ENCODE data around the gene ANKRD6.

Gene ANKRD6

GRCh38 chr6:89555031-89555430, 122.1 kb downstream of the ANKRD6 start:
- Histone ChIP-seq H3K27me3 (ENCODE audit: control insufficient read depth, insufficient read depth, low read length) (peaks cover 2% of the 10 kb centered on the region), H3K36me3 (ENCODE audit: control insufficient read depth, insufficient read depth, low read length) (no peaks in the 10 kb centered on the region), H3K9ac (ENCODE audit: low read depth, low read length) (no peak overlapping the region), H3K4me3 (ENCODE audit: low read depth, low read length) (no peak overlapping the region), H3K9me3 (ENCODE audit: control insufficient read depth, insufficient read depth, low read length) (peaks cover 4% of the 10 kb centered on the region), H3K4me1 (ENCODE audit: control insufficient read depth, insufficient read depth, low read length) (peaks cover 22% of the 10 kb centered on the region)

DNA sequence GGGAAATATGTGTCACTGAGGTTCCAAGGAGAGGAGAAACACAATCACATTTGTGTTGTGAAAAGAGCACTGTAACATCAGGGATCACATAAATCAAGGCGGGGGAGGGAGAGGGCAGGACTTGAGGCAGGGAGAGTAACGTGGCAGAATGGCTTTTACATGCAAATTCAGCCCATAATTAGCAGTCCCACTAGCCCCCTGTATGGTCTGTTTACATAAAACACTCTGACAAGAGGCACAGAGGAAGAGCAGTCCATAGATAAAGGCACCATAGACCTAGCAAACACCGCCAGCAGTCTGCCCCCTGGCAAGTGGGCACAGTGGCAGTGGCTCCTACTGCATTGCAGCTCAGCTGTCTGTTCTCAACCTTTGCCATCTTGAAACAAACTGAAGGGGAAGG, 122.9 kb downstream of the ANKRD6 start:
- Histone ChIP-seq H3K4me1 (ENCODE audit: control insufficient read depth, insufficient read depth, low read length) (peaks cover 22% of the 10 kb centered on the region), H3K9me3 (ENCODE audit: control insufficient read depth, insufficient read depth, low read length) (peaks cover 4% of the 10 kb centered on the region), H3K9ac (ENCODE audit: low read depth, low read length) (no peak overlapping the region), H3K36me3 (ENCODE audit: control insufficient read depth, insufficient read depth, low read length) (no peaks in the 10 kb centered on the region), H3K4me3 (ENCODE audit: low read depth, low read length) (no peak overlapping the region), H3K27me3 (ENCODE audit: control insufficient read depth, insufficient read depth, low read length) (peaks cover 2% of the 10 kb centered on the region)

DNA sequence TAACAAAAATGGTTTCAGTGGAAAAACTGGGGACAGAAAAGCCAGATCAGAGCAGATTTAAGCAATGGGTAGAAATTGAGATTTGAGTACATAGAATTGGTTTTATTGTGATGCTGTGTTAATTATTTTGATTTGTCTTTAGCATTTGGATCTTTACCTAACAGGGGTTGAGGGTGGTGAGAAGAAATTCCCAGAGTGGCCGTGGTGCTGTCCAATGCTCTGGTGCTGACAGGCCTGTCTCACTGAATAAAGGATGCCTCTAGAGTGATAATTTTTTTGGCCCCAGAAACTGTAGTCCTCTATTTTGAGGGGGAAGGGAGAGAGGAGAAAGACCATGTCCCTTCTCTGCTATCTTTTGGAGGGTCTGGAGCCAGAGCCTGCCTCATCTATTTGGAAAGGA, 126.5 kb downstream of the ANKRD6 start:
- peaks cover 25% of the 10 kb centered on the region for H3K4me1 ChIP-seq (ENCODE audit: control insufficient read depth, insufficient read depth, low read length)
- H3K27me3 ChIP-seq (ENCODE audit: control insufficient read depth, insufficient read depth, low read length), result peaks cover 2% of the 10 kb centered on the region
- no peak overlapping the region for H3K9ac ChIP-seq (ENCODE audit: low read depth, low read length)
- peaks cover 4% of the 10 kb centered on the region for H3K9me3 ChIP-seq (ENCODE audit: control insufficient read depth, insufficient read depth, low read length)
- no peaks in the 10 kb centered on the region for H3K36me3 ChIP-seq (ENCODE audit: control insufficient read depth, insufficient read depth, low read length)
- H3K4me3 ChIP-seq (ENCODE audit: low read depth, low read length), result no peak overlapping the region

DNA sequence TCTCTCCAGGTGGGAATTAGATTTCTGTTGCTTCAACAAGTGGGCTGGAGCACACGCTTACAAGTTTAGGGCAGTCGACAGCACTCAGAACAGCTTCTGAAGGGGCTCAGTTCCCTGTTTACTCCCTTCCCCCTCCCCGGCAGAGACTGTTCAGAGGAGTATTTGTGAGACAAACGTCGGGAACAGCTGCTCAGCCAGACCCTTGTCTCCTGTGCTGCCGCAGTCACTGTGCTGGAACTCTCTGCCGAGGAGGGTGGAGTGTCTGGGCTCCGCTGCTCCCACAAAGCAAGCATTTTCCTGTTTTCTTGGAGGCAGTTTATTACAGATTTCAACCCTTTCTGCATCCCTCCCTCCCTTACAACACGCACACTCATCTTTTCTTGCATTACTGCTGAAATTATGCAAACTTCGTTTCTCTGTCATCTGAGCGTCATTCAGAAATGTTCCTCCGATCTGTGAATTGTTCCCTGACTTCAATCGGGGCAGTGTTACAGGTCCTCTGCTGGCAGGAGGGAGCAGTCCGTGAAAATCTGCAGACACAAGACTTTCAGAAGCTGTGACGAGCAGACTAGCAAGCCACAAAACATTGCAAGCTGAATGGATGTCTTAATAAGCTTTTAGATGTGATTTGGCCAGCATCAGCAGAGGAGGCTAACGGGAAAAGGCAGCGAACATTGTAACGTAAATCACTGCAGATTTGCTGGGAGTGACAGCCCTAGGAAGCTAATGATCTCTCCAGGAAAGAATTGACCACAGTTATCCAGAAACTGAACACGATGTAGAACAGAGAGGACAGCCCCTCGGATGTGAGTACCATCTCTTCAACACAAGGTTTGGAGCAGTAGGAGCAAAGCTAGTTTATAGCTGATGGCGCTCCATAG, 129.4 kb downstream of the ANKRD6 start:
- H3K4me1 ChIP-seq (ENCODE audit: control insufficient read depth, insufficient read depth, low read length), result peaks cover 5% of the 10 kb centered on the region
- peaks cover 3% of the 10 kb centered on the region for H3K9me3 ChIP-seq (ENCODE audit: control insufficient read depth, insufficient read depth, low read length)
- no peak overlapping the region for H3K9ac ChIP-seq (ENCODE audit: low read depth, low read length)
- H3K36me3 ChIP-seq (ENCODE audit: control insufficient read depth, insufficient read depth, low read length), result no peaks in the 10 kb centered on the region
- H3K4me3 ChIP-seq (ENCODE audit: low read depth, low read length), result no peak overlapping the region
- no peaks in the 10 kb centered on the region for H3K27me3 ChIP-seq (ENCODE audit: control insufficient read depth, insufficient read depth, low read length)

- H3K9me3 ChIP-seq (ENCODE audit: control insufficient read depth, insufficient read depth, low read length), result no peaks in the 10 kb centered on the region
- H3K4me3 ChIP-seq (ENCODE audit: low read depth, low read length), result no peak overlapping the region
- no peaks in the 10 kb centered on the region for H3K36me3 ChIP-seq (ENCODE audit: control insufficient read depth, insufficient read depth, low read length)
- H3K27me3 ChIP-seq (ENCODE audit: control insufficient read depth, insufficient read depth, low read length), result no peaks in the 10 kb centered on the region
- H3K4me1 ChIP-seq (ENCODE audit: control insufficient read depth, insufficient read depth, low read length), result peaks cover 5% of the 10 kb centered on the region
- no peak overlapping the region for H3K9ac ChIP-seq (ENCODE audit: low read depth, low read length)
Observed at GRCh38 chr6:89563866-89564265, 130.9 kb downstream of the ANKRD6 start.

DNA sequence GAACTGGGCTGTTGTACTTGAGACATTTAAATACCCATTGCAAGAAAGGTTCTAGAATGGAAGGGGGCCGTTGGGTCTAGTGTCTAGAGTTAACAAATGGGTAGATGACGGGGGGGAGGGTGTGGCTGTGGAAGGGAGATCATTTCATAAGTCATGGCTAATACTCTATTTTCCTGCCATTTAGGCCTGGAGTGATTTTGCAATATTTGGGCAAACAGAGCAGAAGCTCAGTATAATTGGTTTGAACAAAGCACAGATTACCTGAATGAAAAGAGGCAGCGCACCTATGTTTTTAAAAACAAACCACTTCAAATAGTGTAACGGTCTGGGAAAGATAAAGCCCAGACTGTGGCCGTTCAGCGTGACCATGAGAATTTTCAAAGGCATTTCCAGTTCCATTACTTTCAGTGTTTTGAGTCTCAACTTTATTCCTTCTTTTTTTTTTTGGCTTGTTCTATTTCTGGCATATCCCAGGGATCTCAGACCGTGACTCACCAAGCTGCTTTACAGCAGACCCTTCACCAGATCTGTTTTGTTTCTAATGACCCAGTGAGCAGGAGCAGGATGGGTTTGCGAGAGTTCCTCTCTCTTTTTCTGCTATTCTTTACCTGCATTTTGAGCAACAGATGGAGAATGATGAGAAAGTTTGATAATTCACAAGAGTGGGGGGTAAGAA, 131.9 kb downstream of the ANKRD6 start:
- Histone ChIP-seq H3K4me3 (ENCODE audit: low read depth, low read length) (no peak overlapping the region), H3K27me3 (ENCODE audit: control insufficient read depth, insufficient read depth, low read length) (no peaks in the 10 kb centered on the region), H3K4me1 (ENCODE audit: control insufficient read depth, insufficient read depth, low read length) (peaks cover 5% of the 10 kb centered on the region), H3K36me3 (ENCODE audit: control insufficient read depth, insufficient read depth, low read length) (no peaks in the 10 kb centered on the region), H3K9ac (ENCODE audit: low read depth, low read length) (no peak overlapping the region), H3K9me3 (ENCODE audit: control insufficient read depth, insufficient read depth, low read length) (no peaks in the 10 kb centered on the region)

DNA sequence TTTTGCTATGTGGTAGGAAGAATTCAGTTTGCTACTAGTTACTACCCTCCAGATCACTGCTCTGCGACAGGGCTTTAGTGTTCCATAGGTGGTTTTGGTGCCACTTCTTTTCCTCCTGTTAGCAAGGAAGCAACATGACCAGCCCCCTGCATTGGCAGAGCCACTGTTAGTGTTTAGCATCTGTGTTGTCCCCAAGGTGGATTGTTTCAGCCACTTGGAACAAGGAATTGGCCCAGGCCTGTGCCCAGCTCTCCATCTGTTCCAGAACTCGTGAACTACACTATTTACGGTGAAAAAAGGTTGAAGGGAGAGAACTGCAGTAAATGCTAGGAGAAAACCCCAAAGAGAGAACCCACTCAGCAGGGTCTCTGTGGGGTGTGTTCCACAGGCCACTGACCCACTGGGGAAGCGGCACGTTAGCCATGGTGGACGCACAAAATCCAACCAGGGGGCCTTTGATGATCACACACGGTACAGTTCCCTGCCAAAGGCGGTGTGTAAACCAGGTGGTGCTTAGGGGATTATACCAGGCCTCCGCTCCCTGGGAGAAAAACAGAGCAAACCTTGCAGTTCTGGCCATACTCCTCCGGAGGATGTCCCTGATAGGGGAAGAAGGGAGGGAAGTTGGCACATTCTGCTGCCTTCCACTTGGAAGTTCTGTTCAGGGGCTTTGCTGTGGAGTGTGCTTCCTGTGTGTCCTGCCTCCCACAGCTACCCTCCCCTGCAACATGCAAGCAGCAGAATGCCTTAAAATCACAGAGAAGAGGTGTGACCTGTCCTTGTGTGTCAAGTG, 133.3 kb downstream of the ANKRD6 start:
- H3K27me3 ChIP-seq (ENCODE audit: control insufficient read depth, insufficient read depth, low read length), result no peaks in the 10 kb centered on the region
- no peak overlapping the region for H3K9ac ChIP-seq (ENCODE audit: low read depth, low read length)

DNA sequence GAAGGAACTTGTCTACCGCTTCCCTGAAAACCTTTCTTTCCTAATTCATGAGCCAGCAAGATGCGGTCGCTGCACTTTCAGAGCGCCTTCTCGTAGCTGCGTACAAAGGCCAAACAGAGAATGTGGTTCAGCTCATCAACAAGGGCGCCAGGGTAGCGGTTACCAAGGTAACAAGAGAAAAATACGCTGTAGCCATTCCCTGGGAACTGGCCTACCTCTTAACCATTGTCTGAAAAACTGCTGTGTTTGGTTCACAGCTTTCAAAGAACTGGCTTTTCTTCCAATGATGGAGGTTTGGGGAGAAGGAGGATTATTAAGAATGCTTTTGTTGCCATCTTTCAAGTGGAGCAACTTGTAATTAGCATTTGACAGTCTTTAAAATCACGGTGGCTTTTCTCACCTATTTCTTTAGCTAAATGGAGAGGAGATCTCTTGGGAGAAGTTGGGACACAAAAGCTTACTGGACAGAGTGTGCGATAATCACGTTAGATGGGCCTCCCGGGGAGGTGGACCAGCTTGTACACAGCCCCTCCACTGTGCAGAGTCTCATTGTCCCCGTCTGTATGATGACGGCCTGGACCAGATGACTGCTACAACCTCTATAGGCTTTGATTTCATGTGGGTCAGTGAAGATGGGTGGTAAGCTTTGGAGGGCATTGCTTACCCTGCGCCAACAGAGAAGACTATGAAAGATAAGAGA, 134.1 kb downstream of the ANKRD6 start:
- Histone ChIP-seq H3K9me3 (ENCODE audit: control insufficient read depth, insufficient read depth, low read length) (no peaks in the 10 kb centered on the region), H3K36me3 (ENCODE audit: control insufficient read depth, insufficient read depth, low read length) (no peaks in the 10 kb centered on the region), H3K9ac (ENCODE audit: low read depth, low read length) (no peak overlapping the region), H3K4me1 (ENCODE audit: control insufficient read depth, insufficient read depth, low read length) (peaks cover 4% of the 10 kb centered on the region), H3K4me3 (ENCODE audit: low read depth, low read length) (no peak overlapping the region), H3K27me3 (ENCODE audit: control insufficient read depth, insufficient read depth, low read length) (no peaks in the 10 kb centered on the region)

More for the DNA sequence above, 133.3 kb downstream of the ANKRD6 start:
- Histone ChIP-seq H3K9me3 (ENCODE audit: control insufficient read depth, insufficient read depth, low read length) (no peaks in the 10 kb centered on the region), H3K4me1 (ENCODE audit: control insufficient read depth, insufficient read depth, low read length) (peaks cover 5% of the 10 kb centered on the region), H3K4me3 (ENCODE audit: low read depth, low read length) (no peak overlapping the region), H3K36me3 (ENCODE audit: control insufficient read depth, insufficient read depth, low read length) (no peaks in the 10 kb centered on the region)

GRCh38 chr6:89567630-89568390, 134.9 kb downstream of the ANKRD6 start:
- Histone ChIP-seq H3K27me3 (ENCODE audit: control insufficient read depth, insufficient read depth, low read length) (no peaks in the 10 kb centered on the region), H3K4me1 (ENCODE audit: control insufficient read depth, insufficient read depth, low read length) (no peaks in the 10 kb centered on the region), H3K36me3 (ENCODE audit: control insufficient read depth, insufficient read depth, low read length) (no peaks in the 10 kb centered on the region), H3K9me3 (ENCODE audit: control insufficient read depth, insufficient read depth, low read length) (no peaks in the 10 kb centered on the region), H3K4me3 (ENCODE audit: low read depth, low read length) (no peak overlapping the region), H3K9ac (ENCODE audit: low read depth, low read length) (no peak overlapping the region)

DNA sequence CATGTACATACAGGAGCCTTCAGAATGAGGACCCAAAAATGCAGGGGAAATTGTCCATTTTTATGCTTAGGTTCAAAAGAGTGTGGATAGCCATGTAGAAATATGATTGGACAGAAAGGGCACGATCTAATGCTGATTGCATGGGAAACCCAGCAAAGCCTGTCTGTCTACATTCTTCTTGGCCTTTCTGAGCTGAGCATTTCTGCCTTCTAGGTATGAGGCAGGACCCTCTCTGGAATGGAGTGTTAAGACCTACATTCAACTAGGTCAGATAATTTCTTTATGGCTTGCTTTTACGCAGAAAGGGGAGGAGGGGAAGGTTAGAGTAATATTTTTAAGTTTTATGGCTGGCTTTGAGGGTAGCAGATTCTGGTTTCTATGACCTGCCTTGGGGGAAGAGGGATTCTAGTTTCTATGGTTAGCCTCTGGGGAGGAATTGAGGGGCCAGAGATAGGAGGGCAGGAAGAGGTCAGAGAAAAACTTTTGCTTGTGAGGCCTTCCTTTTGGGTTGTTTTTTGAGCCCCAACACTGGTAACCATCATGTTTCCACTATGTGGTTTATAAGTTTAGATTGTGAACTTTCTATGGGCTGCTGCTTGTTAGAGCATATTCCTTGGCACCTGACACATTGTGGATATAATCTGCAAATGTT, 142.1 kb downstream of the ANKRD6 start:
- H3K36me3 ChIP-seq (ENCODE audit: control insufficient read depth, insufficient read depth, low read length), result no peaks in the 10 kb centered on the region
- H3K9ac ChIP-seq (ENCODE audit: low read depth, low read length), result no peak overlapping the region
- no peaks in the 10 kb centered on the region for H3K4me1 ChIP-seq (ENCODE audit: control insufficient read depth, insufficient read depth, low read length)
- no peak overlapping the region for H3K4me3 ChIP-seq (ENCODE audit: low read depth, low read length)
- no peaks in the 10 kb centered on the region for H3K9me3 ChIP-seq (ENCODE audit: control insufficient read depth, insufficient read depth, low read length)
- H3K27me3 ChIP-seq (ENCODE audit: control insufficient read depth, insufficient read depth, low read length), result no peaks in the 10 kb centered on the region
